ENCODE results near the gene GLYR1. TPM values are rescaled to one million over a fixed set of nuclear protein-coding genes. Genes with fewer than 3 reads are reported as not detected.

The GLYR1 gene
- total and polyA plus RNA-seq, 10 of the 15 experiments (the other 5 are each of a cell fraction or from before 2014, with no cell fraction given), result 7.3 to 90.2 (median 57.2) TPM

DNA sequence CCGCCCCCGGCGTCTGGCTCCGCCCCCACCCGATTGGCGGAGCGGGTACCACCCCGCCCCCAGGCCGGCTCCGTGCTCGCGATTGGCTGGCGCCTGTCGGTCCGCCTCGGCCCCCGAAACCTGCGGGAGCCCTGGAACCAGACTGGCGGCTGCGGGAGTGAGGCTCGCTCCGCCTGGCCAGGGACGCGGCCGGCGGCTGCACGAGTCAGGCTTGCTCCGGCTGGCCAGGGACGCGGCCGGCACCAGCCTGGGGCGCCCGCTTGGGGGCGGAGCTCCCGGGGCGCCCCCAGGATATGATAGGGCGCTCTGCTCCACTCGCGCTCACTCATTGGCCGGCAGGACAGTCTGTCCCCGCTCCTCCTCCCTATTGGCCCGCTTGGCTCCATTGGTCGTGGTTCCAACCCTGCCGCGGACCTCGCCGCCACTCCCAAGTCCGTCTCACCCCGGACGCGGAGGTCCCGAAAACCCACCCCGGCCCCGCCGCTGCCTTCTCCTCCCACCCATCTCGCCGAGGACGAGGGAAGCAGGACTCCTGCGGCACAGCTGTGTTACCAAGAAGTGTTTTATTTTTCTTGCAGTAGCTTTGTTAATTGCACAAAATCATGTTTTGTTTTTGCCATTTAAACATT, 44.3 kb downstream of the GLYR1 start (continued):
- TF ChIP-seq NRF1 (conservative IDR thresholded peaks at IDR 0.05; ENCODE audit: low read depth, low read length) (no peak), KDM1A (IDR thresholded peaks at IDR 0.05; ENCODE audit: borderline replicate concordance) (no peak), RUNX3 (IDR thresholded peaks at IDR 0.05; ENCODE audit: low read length) (no peak), BACH1 (IDR thresholded peaks at IDR 0.05; ENCODE audit: borderline replicate concordance) (0 out of 2 replicates have a peak, but pooled peaks have one; percentile 49), NFYA (IDR thresholded peaks at IDR 0.05; ENCODE audit: borderline replicate concordance, low read depth, low read length) (peak; percentile 70), ZZZ3 (IDR thresholded peaks at IDR 0.05; ENCODE audit: control insufficient read depth, insufficient read length, low read depth) (no peak), TCF12 (IDR thresholded peaks at IDR 0.05; ENCODE audit: low read depth, low read length) (no peak), SP1 (IDR thresholded peaks at IDR 0.05; ENCODE audit: low read depth, low read length) (peak; percentile 98), ZBED1 (IDR thresholded peaks at IDR 0.05; ENCODE audit: borderline replicate concordance) (no peak), DPF2 (IDR thresholded peaks at IDR 0.05) (peak; percentile 98), IKZF1 (conservative IDR thresholded peaks at IDR 0.05) (peak; percentile 35; the same call in 1 of the 2 replicates), MYC (IDR thresholded peaks at IDR 0.05; ENCODE audit: insufficient read depth, insufficient read length, insufficient replicate concordance, low read length, severe bottlenecking) (no peak), POLR2A (IDR thresholded peaks at IDR 0.05; ENCODE audit: low read depth, low read length) (peak; percentile 74), CBX5 (IDR thresholded peaks at IDR 0.05; ENCODE audit: low read depth) (no peak), RCOR1 (conservative IDR thresholded peaks at IDR 0.05; ENCODE audit: low read depth, low read length) (no peak)
- TF ChIP-seq, protein P1, sequence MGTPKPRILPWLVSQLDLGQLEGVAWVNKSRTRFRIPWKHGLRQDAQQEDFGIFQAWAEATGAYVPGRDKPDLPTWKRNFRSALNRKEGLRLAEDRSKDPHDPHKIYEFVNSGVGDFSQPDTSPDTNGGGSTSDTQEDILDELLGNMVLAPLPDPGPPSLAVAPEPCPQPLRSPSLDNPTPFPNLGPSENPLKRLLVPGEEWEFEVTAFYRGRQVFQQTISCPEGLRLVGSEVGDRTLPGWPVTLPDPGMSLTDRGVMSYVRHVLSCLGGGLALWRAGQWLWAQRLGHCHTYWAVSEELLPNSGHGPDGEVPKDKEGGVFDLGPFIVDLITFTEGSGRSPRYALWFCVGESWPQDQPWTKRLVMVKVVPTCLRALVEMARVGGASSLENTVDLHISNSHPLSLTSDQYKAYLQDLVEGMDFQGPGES (IDR thresholded peaks at IDR 0.05), result peak; percentile 90
- TF ChIP-seq, protein P2, sequence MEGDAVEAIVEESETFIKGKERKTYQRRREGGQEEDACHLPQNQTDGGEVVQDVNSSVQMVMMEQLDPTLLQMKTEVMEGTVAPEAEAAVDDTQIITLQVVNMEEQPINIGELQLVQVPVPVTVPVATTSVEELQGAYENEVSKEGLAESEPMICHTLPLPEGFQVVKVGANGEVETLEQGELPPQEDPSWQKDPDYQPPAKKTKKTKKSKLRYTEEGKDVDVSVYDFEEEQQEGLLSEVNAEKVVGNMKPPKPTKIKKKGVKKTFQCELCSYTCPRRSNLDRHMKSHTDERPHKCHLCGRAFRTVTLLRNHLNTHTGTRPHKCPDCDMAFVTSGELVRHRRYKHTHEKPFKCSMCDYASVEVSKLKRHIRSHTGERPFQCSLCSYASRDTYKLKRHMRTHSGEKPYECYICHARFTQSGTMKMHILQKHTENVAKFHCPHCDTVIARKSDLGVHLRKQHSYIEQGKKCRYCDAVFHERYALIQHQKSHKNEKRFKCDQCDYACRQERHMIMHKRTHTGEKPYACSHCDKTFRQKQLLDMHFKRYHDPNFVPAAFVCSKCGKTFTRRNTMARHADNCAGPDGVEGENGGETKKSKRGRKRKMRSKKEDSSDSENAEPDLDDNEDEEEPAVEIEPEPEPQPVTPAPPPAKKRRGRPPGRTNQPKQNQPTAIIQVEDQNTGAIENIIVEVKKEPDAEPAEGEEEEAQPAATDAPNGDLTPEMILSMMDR (IDR thresholded peaks at IDR 0.05 in 2 of 3, conservative IDR thresholded peaks at IDR 0.05 in 1 of 3; ENCODE audit: control insufficient read depth in 2 of 3, extremely low read depth in 1 of 3, insufficient read depth in 1 of 3, low read depth in 3 of 3, low read length in 3 of 3), result no peak
- TF ChIP-seq, protein P3, sequence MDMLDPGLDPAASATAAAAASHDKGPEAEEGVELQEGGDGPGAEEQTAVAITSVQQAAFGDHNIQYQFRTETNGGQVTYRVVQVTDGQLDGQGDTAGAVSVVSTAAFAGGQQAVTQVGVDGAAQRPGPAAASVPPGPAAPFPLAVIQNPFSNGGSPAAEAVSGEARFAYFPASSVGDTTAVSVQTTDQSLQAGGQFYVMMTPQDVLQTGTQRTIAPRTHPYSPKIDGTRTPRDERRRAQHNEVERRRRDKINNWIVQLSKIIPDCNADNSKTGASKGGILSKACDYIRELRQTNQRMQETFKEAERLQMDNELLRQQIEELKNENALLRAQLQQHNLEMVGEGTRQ (IDR thresholded peaks at IDR 0.05; ENCODE audit: borderline replicate concordance, low read depth, low read length), result no peak
- TF ChIP-seq, protein P4, sequence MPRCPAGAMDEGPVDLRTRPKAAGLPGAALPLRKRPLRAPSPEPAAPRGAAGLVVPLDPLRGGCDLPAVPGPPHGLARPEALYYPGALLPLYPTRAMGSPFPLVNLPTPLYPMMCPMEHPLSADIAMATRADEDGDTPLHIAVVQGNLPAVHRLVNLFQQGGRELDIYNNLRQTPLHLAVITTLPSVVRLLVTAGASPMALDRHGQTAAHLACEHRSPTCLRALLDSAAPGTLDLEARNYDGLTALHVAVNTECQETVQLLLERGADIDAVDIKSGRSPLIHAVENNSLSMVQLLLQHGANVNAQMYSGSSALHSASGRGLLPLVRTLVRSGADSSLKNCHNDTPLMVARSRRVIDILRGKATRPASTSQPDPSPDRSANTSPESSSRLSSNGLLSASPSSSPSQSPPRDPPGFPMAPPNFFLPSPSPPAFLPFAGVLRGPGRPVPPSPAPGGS (IDR thresholded peaks at IDR 0.05; ENCODE audit: borderline replicate concordance, insufficient read depth, low read depth, low read length, poor library complexity, severe bottlenecking), result peak; percentile 38
- TF ChIP-seq, protein P5, sequence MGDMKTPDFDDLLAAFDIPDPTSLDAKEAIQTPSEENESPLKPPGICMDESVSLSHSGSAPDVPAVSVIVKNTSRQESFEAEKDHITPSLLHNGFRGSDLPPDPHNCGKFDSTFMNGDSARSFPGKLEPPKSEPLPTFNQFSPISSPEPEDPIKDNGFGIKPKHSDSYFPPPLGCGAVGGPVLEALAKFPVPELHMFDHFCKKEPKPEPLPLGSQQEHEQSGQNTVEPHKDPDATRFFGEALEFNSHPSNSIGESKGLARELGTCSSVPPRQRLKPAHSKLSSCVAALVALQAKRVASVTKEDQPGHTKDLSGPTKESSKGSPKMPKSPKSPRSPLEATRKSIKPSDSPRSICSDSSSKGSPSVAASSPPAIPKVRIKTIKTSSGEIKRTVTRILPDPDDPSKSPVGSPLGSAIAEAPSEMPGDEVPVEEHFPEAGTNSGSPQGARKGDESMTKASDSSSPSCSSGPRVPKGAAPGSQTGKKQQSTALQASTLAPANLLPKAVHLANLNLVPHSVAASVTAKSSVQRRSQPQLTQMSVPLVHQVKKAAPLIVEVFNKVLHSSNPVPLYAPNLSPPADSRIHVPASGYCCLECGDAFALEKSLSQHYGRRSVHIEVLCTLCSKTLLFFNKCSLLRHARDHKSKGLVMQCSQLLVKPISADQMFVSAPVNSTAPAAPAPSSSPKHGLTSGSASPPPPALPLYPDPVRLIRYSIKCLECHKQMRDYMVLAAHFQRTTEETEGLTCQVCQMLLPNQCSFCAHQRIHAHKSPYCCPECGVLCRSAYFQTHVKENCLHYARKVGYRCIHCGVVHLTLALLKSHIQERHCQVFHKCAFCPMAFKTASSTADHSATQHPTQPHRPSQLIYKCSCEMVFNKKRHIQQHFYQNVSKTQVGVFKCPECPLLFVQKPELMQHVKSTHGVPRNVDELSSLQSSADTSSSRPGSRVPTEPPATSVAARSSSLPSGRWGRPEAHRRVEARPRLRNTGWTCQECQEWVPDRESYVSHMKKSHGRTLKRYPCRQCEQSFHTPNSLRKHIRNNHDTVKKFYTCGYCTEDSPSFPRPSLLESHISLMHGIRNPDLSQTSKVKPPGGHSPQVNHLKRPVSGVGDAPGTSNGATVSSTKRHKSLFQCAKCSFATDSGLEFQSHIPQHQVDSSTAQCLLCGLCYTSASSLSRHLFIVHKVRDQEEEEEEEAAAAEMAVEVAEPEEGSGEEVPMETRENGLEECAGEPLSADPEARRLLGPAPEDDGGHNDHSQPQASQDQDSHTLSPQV (IDR thresholded peaks at IDR 0.05), result no peak
